NCI-H2196 (cell line): Measurements from ENCODE around the gene MAP2K1.
"Not testable (repeated sequence)": the region's sequence is repeated elsewhere in the genome, so short reads cannot be mapped to it uniquely, and the experiment has no call there.

Source experiments
- DNase-seq: peaks from one replicate; lab custom pipeline; 2025; ENCODE audit not compliant: unreplicated experiment; lab: John Stamatoyannopoulos, UW

Gene MAP2K1

DNA sequence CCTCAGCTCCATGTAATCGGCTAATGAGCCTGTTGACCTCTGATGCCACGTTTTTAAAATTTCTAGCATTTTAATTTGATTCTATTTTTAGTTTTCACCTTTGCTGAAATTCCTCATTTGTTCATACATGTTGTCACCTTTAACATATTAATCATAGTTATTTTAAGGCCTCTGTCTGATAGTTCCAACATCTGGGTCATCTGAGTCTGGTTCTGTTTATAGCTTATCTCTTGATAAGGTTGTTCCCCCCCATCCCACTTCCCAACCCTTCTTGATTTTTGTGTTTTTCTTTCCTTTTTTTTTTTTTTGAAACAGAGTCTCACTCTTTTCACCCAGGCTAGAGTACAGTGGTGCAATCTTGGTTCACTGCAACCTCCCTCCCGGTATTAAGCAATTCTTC, 36.4 kb downstream of the MAP2K1 start:
- DNase-seq: no peak

- no peak for DNase-seq
Measured at GRCh38 chr15:66424963-66425612, 38.4 kb downstream of the MAP2K1 start.

GRCh38 chr15:66425837-66426236, 39.1 kb downstream of the MAP2K1 start:
- no peak for DNase-seq

DNA sequence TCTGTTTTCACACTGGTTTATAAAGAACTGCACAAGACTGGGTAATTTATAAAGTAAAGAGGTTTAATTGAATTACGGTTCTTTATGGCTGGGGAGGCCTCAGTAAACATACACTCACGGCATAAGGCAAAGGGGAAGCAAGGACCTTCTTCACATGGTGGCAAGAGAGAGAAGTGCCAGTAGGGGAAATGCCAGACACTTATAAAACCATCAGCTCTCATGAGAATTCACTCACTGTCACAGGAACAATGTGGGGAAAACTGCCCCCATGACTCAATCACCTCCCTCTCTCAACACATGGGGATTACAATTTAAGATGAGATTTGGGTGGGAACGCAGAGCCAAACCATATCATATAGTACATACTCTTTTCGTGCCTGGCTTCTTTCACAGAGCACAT, 42.4 kb downstream of the MAP2K1 start:
- no peak for DNase-seq

- DNase-seq: no peak
Measured at GRCh38 chr15:66429546-66429945, 42.8 kb downstream of the MAP2K1 start.

DNA sequence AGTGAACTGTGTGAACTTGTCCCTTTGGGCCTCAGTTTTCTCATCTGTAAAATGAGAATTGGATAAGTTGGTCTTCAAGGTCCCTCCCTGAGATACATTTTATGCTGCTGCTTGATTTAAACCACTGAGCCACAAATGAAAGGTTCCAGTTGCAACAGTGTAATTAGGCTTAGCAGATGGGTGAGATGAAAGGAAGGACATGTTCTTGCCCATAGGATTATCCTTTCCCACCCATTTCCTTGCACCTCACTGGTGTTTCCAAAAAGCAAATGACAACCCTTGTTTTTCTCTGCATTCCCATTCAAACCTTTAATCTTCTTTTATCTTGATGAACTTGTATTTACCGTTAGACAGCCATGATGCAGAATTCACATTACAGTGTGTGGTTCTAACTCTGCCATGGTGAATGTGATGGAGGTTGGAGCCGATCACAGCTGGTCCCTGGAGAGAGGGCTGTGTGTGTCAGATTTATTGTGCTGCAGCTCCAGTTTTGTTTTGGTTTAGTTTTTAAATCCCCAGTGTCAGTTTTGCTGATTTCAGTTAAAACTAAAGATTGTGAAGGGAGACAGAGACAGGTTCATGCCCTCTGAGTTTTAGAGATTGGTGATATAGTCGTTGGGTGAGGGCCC, 44.0 kb downstream of the MAP2K1 start:
- no peak for DNase-seq

DNA sequence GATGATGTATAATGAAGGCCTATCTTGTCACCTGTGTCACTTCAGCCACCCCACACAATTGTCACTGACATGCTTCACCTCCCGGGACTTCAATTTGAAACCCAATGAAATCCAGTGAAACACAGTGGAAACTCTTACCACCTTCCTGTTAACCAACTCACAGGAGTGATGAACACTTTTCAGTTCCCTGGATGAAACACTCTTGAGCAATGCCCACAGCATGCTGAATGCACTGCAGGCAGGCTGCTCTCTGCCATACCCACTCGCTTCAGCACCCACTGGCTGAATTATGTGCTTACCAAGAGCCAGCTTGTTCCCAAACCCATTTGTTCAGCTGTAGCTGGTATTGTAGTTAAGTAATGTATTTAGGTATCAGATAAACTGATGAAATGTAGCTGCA, 47.0 kb downstream of the MAP2K1 start:
- no peak for DNase-seq

- DNase-seq: no peak
Measured at GRCh38 chr15:66440501-66440900, 53.8 kb downstream of the MAP2K1 start.

DNA sequence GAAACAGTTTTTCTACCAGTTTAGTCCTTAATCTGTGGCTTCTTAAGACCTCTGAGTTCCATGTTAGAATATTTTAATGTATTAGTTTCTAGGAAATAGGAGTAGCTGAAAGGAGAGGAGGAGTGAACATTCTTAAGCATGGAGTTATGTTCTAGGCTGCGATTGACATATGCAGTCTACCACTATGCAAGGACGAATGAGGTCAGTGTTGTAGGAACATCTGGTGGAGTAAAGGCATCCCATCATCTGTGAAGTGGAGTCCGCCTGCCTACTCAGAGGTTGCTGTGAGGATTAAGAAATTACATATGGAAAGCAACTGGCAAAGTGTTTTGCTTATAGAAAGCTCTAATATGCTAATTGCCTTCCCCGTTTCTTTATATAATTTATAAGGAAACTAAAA, 65.7 kb downstream of the MAP2K1 start:
- DNase-seq: no peak

DNA sequence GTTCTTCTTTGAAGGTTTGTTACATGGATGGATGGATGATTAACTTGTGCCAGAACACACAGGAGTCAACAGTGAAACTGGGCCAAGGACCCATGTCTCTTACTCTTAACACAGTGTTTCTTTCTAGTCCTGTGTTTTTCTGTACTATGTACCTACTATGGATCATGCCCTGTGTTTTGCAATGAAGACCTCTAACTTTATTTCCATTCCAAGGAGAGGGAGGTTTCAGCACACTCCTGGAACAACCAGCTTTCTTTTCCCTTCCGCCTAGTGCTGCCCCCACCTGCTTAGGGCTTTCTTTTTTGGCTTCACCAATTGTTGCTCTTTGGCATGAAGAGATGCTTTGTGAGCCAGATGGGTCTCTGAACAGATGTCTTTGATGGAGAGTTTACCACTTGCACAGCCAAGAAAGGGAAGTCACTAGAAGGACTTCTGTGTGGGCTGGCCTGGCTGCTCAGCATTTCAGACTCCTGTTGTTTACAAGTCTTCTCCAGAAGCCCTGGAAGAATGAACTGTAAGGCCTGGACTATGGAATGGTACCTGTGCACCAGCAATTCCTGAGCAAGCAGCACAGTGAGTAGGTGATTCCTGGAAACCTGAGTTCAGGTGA, 66.4 kb downstream of the MAP2K1 start:
- no peak for DNase-seq

DNA sequence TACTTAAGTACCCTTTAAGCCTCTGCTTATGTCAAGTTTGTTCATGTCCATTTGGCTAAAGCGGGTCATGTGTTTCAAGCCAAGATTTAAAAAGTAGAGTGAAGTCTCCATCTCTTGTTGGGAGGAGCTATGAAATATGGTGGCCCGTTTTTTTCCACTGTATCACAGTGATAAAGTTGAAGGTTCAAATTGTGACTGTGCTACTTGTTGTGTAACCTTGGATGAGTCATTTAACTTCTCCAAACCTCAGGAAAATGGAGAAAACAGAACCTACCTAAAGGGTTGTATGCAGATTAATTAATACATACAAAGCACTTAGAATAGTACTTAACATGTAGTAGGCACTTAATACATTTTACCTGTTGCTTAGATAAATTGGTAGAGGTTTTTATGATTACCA, 67.4 kb downstream of the MAP2K1 start:
- DNase-seq: no peak

DNA sequence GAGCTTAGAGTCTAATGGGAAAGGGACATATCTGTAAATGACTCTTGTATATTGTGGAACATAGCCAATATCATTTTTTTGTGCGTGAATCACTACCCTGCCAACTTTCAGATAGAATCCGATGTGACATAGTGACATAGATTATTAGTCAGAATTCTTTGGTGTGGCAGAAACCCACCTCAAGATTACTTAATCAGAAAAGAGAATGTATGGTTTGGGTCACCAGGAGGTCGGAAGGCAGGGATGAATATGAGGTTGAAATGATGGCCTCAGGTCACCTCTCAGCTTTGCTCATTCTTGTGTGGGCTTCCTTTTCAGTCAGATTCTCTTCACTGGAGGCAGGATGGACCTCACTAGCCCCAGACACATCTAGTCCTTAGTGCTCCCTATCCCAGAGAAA, 69.5 kb downstream of the MAP2K1 start:
- no peak for DNase-seq

DNA sequence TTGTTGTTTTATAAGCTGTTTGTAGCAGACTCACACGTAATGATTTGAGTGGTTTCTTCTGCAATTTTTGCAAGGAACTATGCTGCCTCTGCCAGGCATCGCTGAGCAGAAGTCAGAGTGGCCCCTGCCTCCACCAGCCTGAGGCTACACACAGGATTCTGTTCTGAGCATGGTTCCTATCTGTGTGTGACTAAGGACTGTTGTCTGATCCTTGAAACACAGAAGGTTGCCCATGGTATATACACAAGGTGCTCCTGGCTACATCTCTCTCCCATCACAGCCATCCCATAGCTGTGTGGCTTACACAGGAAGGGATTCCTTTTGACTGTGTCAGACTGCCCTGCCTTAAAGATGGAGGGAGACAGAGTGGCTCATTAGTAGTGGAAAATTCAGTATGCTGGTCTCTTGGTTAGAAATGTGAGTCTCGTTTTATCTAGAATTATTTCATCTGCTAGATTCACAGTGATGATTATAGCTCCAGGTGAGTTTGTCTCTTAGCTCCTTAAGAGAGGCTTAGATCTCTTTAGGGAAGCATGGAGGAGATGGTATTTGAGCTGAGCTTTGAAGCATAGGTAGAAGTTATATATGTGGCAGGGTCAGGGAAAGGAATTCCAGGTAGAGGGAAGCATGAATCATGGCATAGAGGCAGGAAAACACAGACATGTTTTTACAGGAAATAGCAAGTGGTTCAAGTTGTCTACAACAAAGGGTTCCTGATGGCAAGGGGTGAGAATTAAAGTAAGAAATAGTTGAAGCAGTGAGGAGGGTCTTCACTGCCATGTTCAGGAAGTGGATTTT, 73.3 kb downstream of the MAP2K1 start:
- no peak for DNase-seq

- not testable (repeated sequence) for DNase-seq
Measured at GRCh38 chr15:66461294-66461693, 74.6 kb downstream of the MAP2K1 start.

- DNase-seq: no peak
Measured at GRCh38 chr15:66461917-66462316, 75.2 kb downstream of the MAP2K1 start.

DNA sequence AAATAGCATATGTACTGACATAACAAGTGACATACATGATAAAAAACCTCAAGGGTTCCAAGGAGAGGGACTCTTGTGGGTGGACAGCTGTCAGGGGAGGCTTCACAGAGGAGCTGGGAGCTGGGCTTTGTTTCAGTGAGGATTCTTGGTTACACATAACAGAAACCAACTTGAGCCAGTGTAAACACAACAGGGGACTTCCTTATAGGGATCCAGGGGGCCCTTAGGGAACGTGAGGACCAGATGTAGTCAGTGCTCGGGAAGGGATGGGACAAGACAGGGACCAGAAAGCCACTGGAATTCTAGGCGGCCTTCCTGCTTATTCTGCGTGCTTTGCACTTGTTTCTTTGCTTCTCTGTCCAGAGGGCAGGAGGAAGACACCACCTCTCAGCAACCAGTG, 75.9 kb downstream of the MAP2K1 start:
- DNase-seq: no peak

DNA sequence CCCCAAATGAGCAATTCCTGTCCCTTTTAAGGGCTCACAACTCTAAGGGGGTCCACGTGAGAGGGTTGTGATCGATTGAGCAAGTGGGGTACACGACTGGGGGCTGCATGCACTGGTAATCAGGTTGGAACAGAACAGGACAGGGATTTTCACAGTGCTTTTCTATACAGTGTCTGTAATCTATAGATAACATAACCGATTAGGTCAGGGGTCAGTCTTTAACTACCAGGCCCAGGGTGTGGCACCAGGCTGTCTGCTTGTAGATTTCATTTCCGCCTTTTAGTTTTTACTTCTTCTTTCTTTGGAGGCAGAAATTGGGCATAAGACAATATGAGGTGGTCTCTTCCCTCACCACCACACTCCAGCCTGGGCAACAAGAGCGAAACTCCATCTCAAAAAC, 78.6 kb downstream of the MAP2K1 start:
- not testable (repeated sequence) for DNase-seq

- DNase-seq: not testable (repeated sequence)
Measured at GRCh38 chr15:66467162-66468040, 80.7 kb downstream of the MAP2K1 start.

DNA sequence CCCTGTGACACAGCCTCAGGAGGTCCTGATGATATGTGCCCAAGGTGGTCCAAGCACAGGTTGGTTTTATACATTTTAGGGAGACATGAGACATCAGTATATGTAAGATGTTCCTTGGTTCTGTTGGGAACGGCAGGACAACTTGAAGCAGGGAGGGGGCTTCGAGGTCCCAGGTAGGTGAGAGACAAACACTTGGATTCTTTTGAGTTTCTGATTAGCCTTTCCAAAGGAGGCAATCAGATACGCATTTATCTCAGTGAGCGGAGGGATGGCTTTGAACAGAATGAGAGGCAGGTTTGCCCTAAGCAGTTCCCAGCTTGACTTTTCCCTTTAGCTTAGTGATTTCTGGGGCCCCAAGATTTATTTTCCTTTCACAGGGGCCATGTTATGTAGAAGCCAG, 84.1 kb downstream of the MAP2K1 start:
- not testable (repeated sequence) for DNase-seq

- DNase-seq: no peak
Measured at GRCh38 chr15:66472176-66472999, 85.7 kb downstream of the MAP2K1 start.
